ENCODE measurements around the gene ZFYVE1.
"Not testable (repeated sequence)": the region's sequence is repeated elsewhere in the genome, so short reads cannot be mapped to it uniquely, and the experiment has no call there.

The ZFYVE1 gene

DNA sequence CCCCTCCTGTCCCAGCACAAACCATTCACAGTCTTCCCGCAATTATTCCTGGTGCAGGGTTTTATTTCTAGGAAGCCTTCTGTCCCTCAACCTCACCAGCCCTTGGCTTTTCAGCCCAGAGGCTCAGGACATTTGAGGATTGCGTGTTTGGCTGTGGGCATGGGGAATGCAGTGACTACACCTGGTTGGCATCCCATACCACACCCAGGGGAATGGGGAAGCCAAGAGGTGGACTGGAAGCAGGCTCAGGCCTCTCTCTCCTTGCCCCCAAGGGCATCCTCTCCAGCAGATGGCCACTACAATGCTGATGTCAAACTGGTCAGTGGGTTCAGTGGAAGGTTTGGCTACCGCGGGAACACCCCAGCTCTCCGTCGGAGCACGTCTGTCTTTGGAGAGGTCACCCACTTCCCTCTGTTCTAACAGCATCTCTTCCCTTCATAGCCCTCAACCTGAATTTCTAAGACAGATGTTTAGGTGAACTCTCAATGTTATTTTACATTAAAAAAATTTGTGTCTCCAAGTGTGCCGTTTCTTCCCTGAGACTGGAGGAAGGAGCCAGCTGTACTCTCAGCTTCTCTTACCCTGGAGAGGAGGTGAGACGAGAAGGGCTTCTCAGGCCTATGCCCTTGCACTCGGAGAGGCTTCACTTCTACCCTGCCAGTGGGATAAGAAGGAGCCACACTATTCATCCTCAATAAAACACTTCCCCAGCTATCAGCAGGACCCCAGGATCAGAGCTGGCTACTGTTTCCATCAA is 65.1 kb downstream of the ZFYVE1 start:
- in situ Hi-C loops (cut with HindIII; ENCODE audit: low sequenced_read_pairs), result no loop called here

GRCh38 chr14:72961016-72961415 is 65.9 kb downstream of the ZFYVE1 start:
- in situ Hi-C loops (cut with HindIII; ENCODE audit: low sequenced_read_pairs), result not testable (repeated sequence)

- in situ Hi-C loops (cut with HindIII; ENCODE audit: low sequenced_read_pairs), result no loop called here
Measured at GRCh38 chr14:72958548-72958947, 68.4 kb downstream of the ZFYVE1 start.

- in situ Hi-C loops (cut with HindIII; ENCODE audit: low sequenced_read_pairs), result no loop called here
Measured at GRCh38 chr14:72957213-72957612, 69.7 kb downstream of the ZFYVE1 start.

DNA sequence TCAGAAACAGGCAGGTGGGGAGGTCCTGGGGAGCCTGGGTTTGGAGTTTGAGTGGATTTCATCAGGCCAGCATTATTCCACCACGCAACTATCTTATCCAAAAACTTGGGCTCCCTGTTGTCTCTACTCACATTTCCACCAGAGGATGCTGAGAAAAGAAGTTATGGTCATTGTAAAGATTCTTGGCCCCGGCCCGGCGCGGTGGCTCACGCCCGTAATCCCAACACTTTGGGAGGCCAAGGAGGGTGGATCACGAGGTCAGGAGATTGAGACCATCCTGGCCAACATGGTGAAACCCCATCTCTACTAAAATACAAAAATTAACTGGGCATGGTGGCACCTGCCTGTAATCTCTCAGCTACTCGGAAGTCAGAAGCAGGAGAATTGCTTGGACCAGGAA is 70.2 kb downstream of the ZFYVE1 start:
- in situ Hi-C loops (cut with HindIII; ENCODE audit: low sequenced_read_pairs), result not testable (repeated sequence)

DNA sequence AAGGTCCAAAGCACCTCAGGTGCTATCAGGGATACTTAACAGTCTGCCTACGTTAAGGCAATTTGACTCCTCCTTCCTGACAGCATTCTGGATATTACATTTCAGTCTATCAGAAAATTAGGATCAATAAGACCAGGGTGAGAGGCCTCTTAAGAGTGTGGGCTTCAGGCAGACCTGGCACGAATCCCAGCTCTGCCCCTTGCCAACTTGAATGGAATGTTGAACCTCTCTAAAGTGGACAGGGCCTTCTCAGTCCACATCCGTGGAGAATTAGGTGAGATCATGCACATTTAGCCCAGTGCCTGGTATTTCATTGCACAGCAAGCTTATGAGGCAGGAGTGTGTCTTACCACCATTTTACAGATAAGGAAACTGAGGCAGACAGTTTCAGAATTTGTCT is 74.7 kb downstream of the ZFYVE1 start:
- in situ Hi-C loops (cut with HindIII; ENCODE audit: low sequenced_read_pairs), result no loop called here

DNA sequence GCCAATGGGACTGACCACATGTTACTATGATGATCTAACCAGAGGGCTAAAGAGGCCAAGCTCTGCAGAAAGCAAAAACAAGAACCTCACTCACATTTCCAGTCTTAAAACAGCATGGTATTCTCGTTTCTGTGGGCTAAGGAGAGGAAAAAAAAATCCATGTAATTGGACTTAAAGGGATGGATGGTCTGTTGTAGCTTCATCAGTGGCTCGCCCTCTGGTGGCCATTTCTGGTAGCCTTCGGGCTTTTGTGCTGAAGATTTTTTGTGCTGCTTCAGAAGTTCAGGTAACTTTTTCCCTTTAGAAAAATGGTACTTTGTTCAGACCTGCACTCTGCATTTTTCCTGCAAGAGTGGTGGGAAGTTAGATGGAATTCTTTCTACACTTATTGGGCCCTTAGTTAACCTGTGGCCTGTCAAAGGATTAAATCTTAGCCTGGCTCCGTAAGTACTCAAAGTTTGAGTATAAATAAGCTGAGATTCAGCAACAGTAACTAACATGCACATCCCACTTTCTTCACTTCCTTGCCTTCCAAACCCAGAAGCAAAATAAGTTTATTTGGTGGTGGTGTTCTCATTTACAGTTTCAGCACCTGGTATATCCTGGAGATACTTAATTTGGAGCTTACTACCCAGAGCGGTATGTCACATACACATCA is 78.3 kb downstream of the ZFYVE1 start:
- in situ Hi-C loops (cut with HindIII; ENCODE audit: low sequenced_read_pairs), result no loop called here

DNA sequence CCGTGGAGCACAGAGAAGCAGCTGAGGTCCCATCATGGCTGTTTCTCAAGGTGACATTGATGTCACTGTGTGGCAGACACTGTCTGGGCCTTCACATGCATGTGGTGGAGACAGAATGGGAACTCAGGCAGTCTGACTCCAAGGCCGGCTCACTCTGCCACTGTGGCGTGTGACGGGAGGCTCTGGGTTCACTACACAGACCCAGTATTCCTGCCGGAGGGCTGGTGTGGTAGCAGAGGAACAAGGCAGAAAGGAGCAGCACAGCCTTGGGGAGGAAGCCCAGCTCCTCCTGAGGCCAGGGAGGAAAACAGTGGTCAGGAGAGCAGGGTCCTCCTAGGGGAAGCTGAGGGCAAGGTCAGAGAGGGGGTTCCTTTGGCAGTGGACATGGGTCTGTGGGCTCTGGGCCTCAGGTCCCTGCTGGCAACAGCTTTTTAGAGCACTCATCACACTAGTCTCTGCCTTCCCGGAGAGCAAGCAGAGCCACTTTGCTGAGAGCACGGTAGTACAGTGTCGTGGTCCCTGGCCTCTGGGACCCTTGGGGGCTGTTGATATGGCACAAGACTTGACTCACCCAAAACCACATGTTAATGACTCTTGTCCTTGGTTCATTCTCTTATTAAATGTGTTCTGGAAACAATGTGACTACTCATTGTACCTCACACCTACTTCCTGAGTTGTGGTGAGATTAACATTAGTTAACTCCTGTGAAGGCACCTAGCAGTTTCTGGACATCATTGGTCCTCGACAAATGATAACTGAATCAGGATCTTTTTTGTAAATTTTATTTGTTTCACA is 79.3 kb downstream of the ZFYVE1 start:
- in situ Hi-C loops (cut with HindIII; ENCODE audit: low sequenced_read_pairs), result no loop called here

GRCh38 chr14:72946491-72946890 is 80.4 kb downstream of the ZFYVE1 start:
- in situ Hi-C loops (cut with HindIII; ENCODE audit: low sequenced_read_pairs), result no loop called here

- in situ Hi-C loops (cut with HindIII; ENCODE audit: low sequenced_read_pairs), result no loop called here
Measured at GRCh38 chr14:72945356-72946027, 81.4 kb downstream of the ZFYVE1 start.

DNA sequence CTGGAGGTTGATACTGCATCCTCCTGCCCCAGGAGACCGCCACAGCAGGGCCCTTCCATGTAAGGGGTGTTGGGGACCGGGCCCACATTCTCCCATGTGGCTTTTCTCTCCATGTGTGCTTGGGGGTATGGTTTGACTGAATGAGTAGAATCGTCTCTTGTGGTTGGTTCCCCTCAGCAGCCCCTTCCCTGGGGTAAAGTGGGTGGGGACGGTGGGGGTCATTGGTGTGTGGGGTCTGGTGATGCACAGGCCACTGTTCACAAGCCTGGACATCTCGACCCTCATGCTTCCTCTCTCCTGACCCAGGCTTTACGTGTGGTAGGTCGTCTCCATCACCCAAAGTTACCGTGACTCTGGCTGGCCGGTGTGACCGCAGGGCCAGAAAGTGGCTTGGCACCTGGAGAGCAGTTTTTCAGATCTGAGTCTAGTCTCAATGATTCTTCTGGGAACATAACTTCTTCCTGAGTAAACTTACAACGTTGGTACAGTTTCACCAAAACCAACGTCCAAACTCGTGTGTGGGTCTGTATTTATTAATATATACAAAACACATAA is 83.0 kb downstream of the ZFYVE1 start:
- in situ Hi-C loops (cut with HindIII; ENCODE audit: low sequenced_read_pairs), result no loop called here

- in situ Hi-C loops (cut with HindIII; ENCODE audit: low sequenced_read_pairs), result no loop called here
Measured at GRCh38 chr14:72942934-72943333, 84.0 kb downstream of the ZFYVE1 start.

- in situ Hi-C loops (cut with HindIII; ENCODE audit: low sequenced_read_pairs), result no loop called here
Measured at GRCh38 chr14:72941286-72941985, 85.5 kb downstream of the ZFYVE1 start.

DNA sequence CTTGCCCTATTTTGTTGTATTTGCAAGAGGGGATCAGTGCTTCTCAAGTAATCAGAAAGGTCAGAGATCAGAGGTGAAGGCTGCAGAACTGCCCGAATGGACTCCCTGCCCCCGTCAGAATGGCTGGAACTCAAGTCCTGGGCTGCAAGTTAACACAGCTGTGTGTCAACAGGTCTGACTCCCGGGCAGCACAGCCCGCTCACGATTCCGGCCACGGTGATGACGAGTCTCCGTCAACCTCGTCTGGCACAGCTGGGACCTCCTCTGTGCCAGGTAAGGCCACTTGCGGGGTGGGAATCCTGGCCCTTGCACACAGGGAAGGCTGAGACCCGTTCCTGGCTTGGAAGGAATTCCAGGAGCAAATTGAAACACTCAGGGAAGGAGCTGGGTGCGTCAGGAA is 87.3 kb downstream of the ZFYVE1 start:
- in situ Hi-C loops (cut with HindIII; ENCODE audit: low sequenced_read_pairs), result no loop called here

DNA sequence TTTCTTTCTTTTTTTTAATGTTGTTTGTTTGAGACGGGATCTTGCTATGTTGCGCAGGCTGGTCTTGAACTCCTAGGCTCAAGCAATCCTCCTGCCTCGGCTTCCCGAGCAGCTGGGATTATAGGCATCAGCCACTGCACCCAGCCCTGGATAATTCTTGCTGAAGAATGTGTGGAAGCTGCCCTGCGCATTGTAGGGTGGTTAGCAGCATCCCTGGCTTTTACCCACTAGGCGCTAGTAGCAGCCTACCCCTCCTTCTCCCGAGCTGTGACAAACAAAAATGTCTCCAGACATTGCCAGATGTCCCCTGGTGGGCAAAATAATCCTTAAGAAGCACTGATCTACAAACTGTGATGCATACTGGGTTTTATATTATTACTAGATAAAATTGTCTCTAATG is 94.0 kb downstream of the ZFYVE1 start:
- in situ Hi-C loops (cut with HindIII; ENCODE audit: low sequenced_read_pairs), result no loop called here

DNA sequence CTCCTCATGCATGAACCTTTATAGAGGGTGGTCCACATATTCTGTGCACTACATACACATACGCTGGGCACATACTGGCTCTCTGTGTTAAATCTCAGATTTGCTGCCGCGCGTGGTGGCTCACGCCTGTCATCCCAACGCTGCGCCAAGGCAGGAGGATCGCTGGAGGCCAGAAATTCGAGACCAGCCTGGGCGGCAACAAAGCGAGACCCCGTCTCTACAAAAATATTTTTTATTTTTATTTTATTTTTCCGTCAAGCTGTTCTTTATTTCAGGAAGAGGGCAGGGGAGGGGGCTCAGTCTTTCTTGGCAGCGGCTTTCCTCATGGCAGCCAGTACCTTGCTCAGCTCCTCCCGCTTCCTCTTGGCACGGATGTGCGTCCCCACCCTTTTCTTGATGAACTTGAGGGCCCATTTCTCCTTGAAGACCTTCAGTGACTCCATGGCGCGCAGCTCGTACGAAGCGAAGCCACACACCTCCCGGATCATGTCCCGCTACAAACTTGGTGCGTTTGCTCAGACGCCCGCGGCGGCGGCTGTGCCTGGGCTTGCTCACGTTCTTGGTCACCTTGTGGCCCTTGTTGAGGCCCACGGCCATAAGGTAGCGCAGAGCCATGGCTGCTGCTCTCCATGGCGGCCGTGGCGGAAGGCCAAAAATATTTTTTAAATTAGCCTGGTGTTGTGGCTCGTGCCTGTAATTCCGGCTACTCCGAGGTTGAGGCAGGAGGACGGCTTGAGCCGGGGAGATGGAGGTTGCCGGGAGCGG is 97.4 kb downstream of the ZFYVE1 start:
- in situ Hi-C loops (cut with HindIII; ENCODE audit: low sequenced_read_pairs), result no loop called here

DNA sequence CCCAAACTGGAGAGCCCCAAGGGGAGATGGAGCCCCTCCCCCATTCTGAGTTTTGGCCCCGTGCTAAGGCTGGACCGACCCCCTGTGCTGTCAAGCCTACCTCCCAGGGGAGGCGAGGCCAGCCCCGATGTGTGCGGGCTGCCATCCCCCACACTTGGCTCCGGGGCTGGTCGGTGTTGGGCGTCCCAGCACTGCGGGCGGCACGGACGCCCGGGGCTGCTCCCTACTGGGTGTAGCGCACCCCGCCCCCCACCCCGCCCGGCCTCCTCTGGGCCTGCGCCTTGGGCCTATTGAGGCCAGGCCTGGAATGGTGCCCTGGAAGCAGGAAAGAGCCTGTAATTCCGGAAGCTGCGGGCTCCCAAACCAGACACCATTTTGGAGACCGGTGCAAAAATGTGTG is 98.0 kb downstream of the ZFYVE1 start:
- in situ Hi-C loops (cut with HindIII; ENCODE audit: low sequenced_read_pairs), result no loop called here

DNA sequence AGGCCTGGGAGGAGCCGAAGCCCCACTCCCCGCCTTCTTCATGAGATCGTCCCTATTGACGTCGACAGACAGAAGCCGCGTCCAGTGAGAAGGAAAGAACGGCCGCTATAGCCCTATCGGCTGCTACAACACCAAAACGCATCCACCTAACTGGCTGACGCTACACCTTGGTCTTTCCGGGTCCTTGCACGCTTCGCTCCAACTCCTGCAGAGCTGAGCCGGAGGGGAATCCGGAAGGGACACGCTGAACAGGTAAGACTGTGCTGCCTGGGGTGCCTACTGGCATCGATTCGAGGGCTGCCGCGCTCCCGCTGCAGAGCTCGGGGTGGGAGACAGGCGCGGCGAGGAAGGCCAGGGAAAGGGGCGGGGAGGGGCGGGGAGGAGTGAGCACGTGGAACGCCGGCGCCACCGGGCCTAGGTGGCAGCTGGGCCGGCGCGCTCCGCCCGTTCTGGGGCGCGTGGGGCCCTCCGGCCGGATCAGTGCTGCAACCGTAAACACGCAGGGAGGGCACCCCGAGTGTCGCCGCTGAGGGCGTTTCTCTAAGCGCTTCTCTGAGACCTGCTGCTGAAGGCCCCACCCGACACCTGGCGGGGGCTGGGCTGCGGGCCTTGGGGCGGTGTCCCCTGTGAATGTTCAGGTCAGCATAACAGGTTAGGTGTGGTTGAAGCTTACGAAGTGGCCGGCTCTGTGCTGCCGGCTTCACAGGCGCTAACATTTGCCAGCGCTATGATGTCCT is 100.4 kb downstream of the ZFYVE1 start, which contains the start of gene DCAF4:
DCAF4 (plus strand) TSS at position 173 of the 737 bp plus-strand sequence. CDS start 11,515 bp downstream, outside the sequence.
- in situ Hi-C loops (cut with HindIII; ENCODE audit: low sequenced_read_pairs), result no loop called here

- in situ Hi-C loops (cut with HindIII; ENCODE audit: low sequenced_read_pairs), result no loop called here
Measured at GRCh38 chr14:72925815-72926291, 101.1 kb downstream of the ZFYVE1 start.
